T-helper 1 cell treated with Interleukin-12 subunit alpha and Interleukin-12 subunit beta and Interleukin-4 antibody, amounts not matched to agents 30 μg/mL and 1 μg/mL, for 36 hours (primary cell): ENCODE measurements around the gene ZNF683.
"Not testable (repeated sequence)": the region's sequence is repeated elsewhere in the genome, so short reads cannot be mapped to it uniquely, and the experiment has no call there.

Experiments
- H3K27ac Mint-ChIP-seq: one replicate; pipeline ENCODE4 v1.8.0; 2021; ENCODE audit warnings: mild to moderate bottlenecking, mixed read lengths
- H3K27me3 Mint-ChIP-seq: one replicate; pipeline ENCODE4 v1.8.0; 2021; ENCODE audit warnings: low read depth, mixed read lengths
- H3K36me3 Mint-ChIP-seq: one replicate; pipeline ENCODE4 v1.8.0; 2021; ENCODE audit warnings: low read depth, mixed read lengths
- H3K4me1 Mint-ChIP-seq: one replicate; pipeline ENCODE4 v1.8.0; 2021; ENCODE audit warnings: low read depth, mixed read lengths
- H3K4me3 Mint-ChIP-seq: one replicate; pipeline ENCODE4 v1.8.0; 2021; ENCODE audit warnings: mild to moderate bottlenecking, moderate library complexity, mixed read lengths
- H3K9me3 Mint-ChIP-seq: one replicate; pipeline ENCODE4 v1.8.0; 2021; ENCODE audit warnings: mixed read lengths

ZNF683 gene

GRCh38 chr1:26346274-26347033 lies 26.1 kb downstream of the ZNF683 start:
- no peaks in the 10 kb centered on the region for H3K4me1 Mint-ChIP-seq
- H3K4me3 Mint-ChIP-seq: no peak overlapping the region
- H3K9me3 Mint-ChIP-seq: no peaks in the 10 kb centered on the region
- H3K27me3 Mint-ChIP-seq: peaks cover 8% of the 10 kb centered on the region
- H3K36me3 Mint-ChIP-seq: no peaks in the 10 kb centered on the region
- no peak overlapping the region for H3K27ac Mint-ChIP-seq

DNA sequence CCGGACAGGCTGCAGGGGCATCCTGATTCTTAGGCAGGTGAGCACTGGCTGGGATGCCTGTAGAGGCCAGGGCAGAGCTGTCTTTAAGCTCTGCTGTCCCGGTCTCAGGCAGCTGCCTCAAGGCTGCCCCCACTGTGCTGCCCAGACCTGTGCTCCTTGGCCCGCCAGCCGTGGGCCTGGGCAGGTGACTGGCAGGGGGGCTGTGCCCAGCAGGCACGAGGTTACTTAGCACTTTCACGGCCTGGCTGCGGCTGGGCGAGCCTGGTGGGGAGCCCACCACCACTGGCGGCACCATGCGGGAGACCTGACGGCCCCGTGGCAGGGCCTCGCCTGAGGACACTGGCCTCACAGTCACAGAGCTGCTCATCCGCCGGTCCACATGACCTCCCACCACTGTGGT lies 26.8 kb downstream of the ZNF683 start:
- Mint-ChIP-seq H3K9me3 (no peaks in the 10 kb centered on the region), H3K4me3 (no peak overlapping the region), H3K36me3 (no peaks in the 10 kb centered on the region), H3K27me3 (peaks cover 8% of the 10 kb centered on the region), H3K4me1 (no peaks in the 10 kb centered on the region), H3K27ac (no peak overlapping the region)

DNA sequence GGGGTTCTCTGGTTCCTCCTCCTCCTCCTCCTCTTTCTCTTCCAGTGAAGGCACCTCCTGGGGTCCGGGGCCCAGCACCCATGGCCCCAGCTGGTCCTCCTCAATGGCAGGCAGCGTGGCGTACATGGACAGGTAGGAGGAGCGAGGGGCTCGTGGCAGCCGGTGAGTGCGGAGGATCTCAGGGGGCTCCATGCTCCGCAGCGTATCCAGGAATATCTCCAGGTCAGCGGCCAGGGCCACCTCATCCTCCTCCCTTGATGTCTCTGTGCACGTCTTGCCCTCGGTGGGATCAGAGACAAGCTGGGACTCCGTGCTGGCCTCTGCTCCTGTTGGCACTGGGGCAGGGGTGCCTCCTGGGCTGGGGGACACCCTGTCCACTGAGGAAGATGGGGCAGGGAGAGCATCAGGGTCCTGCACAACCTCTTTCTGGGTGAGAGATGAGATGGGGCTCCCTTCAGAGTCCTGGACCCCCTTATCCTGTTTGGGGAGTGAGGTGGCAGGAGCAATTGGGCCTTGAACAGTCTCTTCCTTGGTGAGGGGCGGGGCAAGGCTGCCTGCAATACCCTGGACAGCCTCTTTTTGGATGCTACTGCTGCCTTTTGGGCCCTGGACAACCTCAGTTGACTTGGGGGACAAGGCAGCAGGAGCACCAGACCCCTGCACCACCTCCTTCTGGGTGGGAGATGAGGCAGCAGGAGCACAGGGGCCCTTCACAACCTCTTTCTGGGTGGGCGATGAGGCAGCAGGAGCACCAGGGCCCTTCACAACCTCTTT lies 28.2 kb downstream of the ZNF683 start:
- H3K4me3 Mint-ChIP-seq: no peak overlapping the region
- H3K27me3 Mint-ChIP-seq: peaks cover 12% of the 10 kb centered on the region
- H3K9me3 Mint-ChIP-seq: no peaks in the 10 kb centered on the region
- no peaks in the 10 kb centered on the region for H3K36me3 Mint-ChIP-seq
- H3K27ac Mint-ChIP-seq: no peak overlapping the region
- H3K4me1 Mint-ChIP-seq: no peaks in the 10 kb centered on the region

DNA sequence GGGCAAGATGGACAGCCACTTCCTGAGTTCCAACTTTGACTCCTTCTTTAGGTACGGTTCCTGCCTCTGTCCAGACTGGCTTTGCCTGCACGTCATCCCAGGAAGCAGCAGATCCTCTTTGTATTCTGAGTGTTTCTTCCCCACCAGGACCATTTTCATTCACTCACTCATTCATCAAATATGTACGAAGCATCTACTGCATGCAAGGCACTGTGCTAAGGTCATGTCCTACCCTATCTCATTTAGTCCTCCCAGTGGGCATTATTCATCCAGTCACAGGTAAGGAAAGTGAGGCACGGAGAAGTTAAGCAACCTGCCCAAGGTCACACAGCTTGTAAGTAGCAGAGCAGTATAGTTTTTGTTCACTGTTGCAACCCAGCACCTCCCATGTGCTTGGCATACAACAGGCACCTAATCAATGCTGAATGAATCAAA lies 32.5 kb downstream of the ZNF683 start:
- H3K4me3 Mint-ChIP-seq: no peak overlapping the region
- no peaks in the 10 kb centered on the region for H3K9me3 Mint-ChIP-seq
- no peak overlapping the region for H3K27ac Mint-ChIP-seq
- peaks cover 7% of the 10 kb centered on the region for H3K4me1 Mint-ChIP-seq
- H3K36me3 Mint-ChIP-seq: no peaks in the 10 kb centered on the region
- peaks cover 19% of the 10 kb centered on the region for H3K27me3 Mint-ChIP-seq

GRCh38 chr1:26338670-26339069 lies 33.9 kb downstream of the ZNF683 start:
- Mint-ChIP-seq H3K4me1 (peaks cover 7% of the 10 kb centered on the region), H3K36me3 (no peaks in the 10 kb centered on the region), H3K27ac (no peak overlapping the region), H3K27me3 (peaks cover 28% of the 10 kb centered on the region), H3K4me3 (no peak overlapping the region), H3K9me3 (no peaks in the 10 kb centered on the region)

DNA sequence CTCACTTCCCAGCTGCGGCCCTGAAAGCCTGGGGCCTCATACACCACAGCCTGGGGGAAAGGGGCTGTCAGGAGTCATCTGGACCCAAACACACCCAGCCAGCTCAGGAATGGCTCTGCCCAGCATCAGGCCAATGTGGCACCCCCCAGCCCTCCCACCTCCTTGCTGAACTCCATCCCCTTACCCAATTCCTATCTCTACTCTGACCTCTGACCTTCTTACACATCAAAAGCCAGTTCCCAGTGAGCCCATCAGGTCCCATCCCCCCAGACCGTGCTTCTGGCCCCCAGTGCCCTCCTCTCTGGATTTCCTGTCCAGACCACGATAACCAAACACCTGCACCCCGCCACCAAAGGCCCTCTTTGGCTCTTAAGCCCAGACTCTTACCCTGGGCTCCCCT lies 34.9 kb downstream of the ZNF683 start:
- H3K4me1 Mint-ChIP-seq: peaks cover 7% of the 10 kb centered on the region
- H3K36me3 Mint-ChIP-seq: no peaks in the 10 kb centered on the region
- no peaks in the 10 kb centered on the region for H3K9me3 Mint-ChIP-seq
- H3K27ac Mint-ChIP-seq: no peak overlapping the region
- peaks cover 28% of the 10 kb centered on the region for H3K27me3 Mint-ChIP-seq
- H3K4me3 Mint-ChIP-seq: peak overlapping the region; percentile 44

- H3K27me3 Mint-ChIP-seq: peaks cover 26% of the 10 kb centered on the region
These were observed 35.4 kb downstream of the ZNF683 start for GRCh38 chr1:26337206-26337535.

GRCh38 chr1:26336477-26337205 lies 35.9 kb downstream of the ZNF683 start:
- Mint-ChIP-seq H3K36me3 (no peaks in the 10 kb centered on the region), H3K4me3 (peak overlapping the region; percentile 87), H3K4me1 (peaks cover 7% of the 10 kb centered on the region), H3K27me3 (peaks cover 22% of the 10 kb centered on the region), H3K9me3 (no peaks in the 10 kb centered on the region), H3K27ac (no peak overlapping the region)

More at GRCh38 chr1:26337206-26337535, 35.4 kb downstream of the ZNF683 start:
- H3K4me3 Mint-ChIP-seq: peak overlapping the region; percentile 28
- no peaks in the 10 kb centered on the region for H3K36me3 Mint-ChIP-seq
- no peaks in the 10 kb centered on the region for H3K9me3 Mint-ChIP-seq
- peaks cover 7% of the 10 kb centered on the region for H3K4me1 Mint-ChIP-seq
- H3K27ac Mint-ChIP-seq: no peak overlapping the region

DNA sequence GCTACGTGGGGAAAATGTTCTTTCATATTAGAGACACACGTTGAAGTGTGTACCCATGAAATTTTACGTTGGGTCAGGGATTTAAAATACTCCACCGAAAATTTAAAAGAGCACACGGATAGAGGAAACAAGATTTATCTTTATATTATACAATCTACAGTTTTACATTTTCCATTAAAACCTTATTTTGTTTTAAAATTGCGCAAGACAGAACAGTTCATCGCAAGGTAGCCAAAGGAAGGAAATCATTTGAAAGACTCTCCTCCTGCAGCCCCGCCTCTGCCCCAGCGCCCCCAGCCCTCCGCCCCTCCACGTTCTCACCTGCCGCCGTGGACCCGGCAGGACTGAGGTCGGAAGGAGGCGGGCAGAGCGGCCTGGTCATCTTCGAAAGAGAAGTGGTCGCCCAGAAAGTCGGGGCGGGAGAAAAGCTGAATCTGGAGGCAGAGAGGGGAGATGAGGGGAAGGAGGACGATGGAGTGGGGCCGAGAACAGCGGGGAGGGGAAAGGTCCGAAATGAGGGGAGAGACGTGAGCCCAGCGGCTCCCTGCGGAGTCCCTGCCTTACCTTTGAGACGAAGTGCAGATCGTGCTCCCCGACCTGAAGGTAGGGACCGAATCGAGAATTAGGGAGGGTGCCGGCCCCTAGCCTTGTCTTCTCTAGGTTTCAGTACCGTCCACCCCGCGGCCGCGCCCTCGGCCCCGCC lies 36.6 kb downstream of the ZNF683 start:
- H3K4me3 Mint-ChIP-seq: peak overlapping the region; percentile 87
- H3K36me3 Mint-ChIP-seq: no peaks in the 10 kb centered on the region
- peaks cover 29% of the 10 kb centered on the region for H3K27me3 Mint-ChIP-seq
- H3K27ac Mint-ChIP-seq: no peak overlapping the region
- peaks cover 7% of the 10 kb centered on the region for H3K4me1 Mint-ChIP-seq
- no peaks in the 10 kb centered on the region for H3K9me3 Mint-ChIP-seq

DNA sequence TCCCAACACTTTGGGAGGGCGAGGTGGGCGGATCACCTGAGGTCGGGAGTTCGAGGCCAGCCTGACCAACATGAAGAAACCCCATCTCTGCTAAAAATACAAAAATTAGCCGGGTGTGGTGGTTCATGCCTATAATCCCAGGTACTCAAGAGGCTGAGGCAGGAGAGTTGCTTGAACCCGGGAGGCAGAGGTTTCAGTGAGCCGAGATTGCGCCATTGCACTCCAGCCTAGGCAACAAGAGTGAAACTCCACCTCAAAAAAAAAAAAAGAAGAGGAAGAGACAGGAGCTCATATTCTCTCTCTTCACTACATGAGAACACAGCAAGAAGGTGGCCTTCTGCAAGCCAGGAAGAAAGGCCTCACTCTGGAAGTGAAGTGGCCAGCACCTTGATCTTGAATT lies 39.2 kb downstream of the ZNF683 start:
- not testable (repeated sequence) for H3K9me3 Mint-ChIP-seq, H3K4me3 Mint-ChIP-seq, H3K4me1 Mint-ChIP-seq, H3K27ac Mint-ChIP-seq, H3K36me3 Mint-ChIP-seq
- peaks cover 24% of the 10 kb centered on the region for H3K27me3 Mint-ChIP-seq

- no peak overlapping the region for H3K27ac Mint-ChIP-seq
These were observed 42.3 kb downstream of the ZNF683 start for GRCh38 chr1:26330276-26330675.

GRCh38 chr1:26329380-26329779 lies 43.2 kb downstream of the ZNF683 start:
- H3K4me1 Mint-ChIP-seq, H3K27ac Mint-ChIP-seq: not testable (repeated sequence)

More at GRCh38 chr1:26330276-26330675, 42.3 kb downstream of the ZNF683 start:
- Mint-ChIP-seq H3K36me3 (peaks cover 3% of the 10 kb centered on the region), H3K9me3 (no peaks in the 10 kb centered on the region), H3K4me1 (no peaks in the 10 kb centered on the region), H3K4me3 (no peak overlapping the region), H3K27me3 (peaks cover 17% of the 10 kb centered on the region)

DNA sequence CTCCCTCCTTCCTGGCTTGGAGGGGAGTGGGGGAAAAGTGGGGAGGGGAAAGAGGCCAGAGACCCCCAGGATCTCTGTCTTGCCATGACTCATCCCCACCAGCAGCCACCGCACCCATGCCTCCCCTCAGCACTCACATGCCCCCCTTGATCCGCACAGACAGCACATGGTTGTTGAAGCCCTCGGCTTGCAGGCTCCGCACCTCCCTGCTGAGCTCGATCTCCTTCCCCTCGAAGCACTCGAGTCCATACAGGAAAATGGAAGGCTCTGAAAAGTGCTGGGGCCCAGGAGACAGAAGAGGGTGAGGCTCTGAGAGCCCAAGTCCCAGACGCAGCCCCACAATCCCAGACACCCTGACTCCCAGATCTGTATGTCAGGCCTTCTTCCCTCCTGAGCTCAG lies 44.0 kb downstream of the ZNF683 start:
- Mint-ChIP-seq H3K4me3 (no peak overlapping the region), H3K27me3 (peaks cover 9% of the 10 kb centered on the region), H3K36me3 (peaks cover 6% of the 10 kb centered on the region), H3K4me1 (no peaks in the 10 kb centered on the region), H3K9me3 (no peaks in the 10 kb centered on the region), H3K27ac (no peak overlapping the region)

More at GRCh38 chr1:26329380-26329779, 43.2 kb downstream of the ZNF683 start:
- H3K27me3 Mint-ChIP-seq: peaks cover 13% of the 10 kb centered on the region
- H3K4me3 Mint-ChIP-seq, H3K36me3 Mint-ChIP-seq, H3K9me3 Mint-ChIP-seq: not testable (repeated sequence)

DNA sequence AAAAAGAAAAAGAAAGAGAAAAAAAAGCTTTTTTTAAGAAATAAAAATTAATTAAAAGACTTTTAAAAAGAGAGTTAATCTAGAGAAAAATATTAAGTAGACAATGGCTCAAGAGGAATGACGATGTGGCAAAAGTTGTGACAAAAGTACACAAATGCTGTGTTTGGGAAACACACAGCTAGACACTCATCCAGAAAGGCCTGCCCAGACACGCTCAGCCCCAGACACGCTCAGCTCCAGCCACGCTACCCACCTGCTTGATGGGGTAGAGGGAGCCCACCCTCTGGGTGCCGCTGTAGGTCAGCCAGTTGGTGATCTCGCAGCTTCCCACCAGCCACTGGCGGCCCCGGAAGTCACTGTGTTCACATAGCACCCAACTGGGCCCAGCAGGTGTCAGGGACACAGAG lies 44.6 kb downstream of the ZNF683 start:
- Mint-ChIP-seq H3K27ac (no peak overlapping the region), H3K4me3 (no peak overlapping the region), H3K4me1 (peaks cover 3% of the 10 kb centered on the region)

More for the DNA sequence above, 44.6 kb downstream of the ZNF683 start:
- Mint-ChIP-seq H3K36me3 (peaks cover 12% of the 10 kb centered on the region), H3K27me3 (peaks cover 9% of the 10 kb centered on the region), H3K9me3 (no peaks in the 10 kb centered on the region)
